ENCODE measurements around the gene GSG1L.

Gene GSG1L

GRCh38 chr16:28027055-28027454 is 36.5 kb downstream of the GSG1L start:
- DNase-seq (ENCODE audit: low read depth), result no peak
- TF ChIP-seq CTCF (IDR thresholded peaks at IDR 0.05; ENCODE audit: control insufficient read depth, extremely low read depth, insufficient read depth), result no peak
- no peak overlapping the region for H3K4me3 ChIP-seq (ENCODE audit: low read depth, low read length)

GRCh38 chr16:28025631-28026030 is 37.9 kb downstream of the GSG1L start:
- no peak for DNase-seq (ENCODE audit: low read depth)
- H3K4me3 ChIP-seq (ENCODE audit: low read depth, low read length), result no peak overlapping the region
- TF ChIP-seq CTCF (IDR thresholded peaks at IDR 0.05; ENCODE audit: control insufficient read depth, extremely low read depth, insufficient read depth), result no peak

GRCh38 chr16:28019218-28019617 is 44.3 kb downstream of the GSG1L start:
- no peak for DNase-seq (ENCODE audit: low read depth)
- no peak for TF ChIP-seq CTCF (IDR thresholded peaks at IDR 0.05; ENCODE audit: control insufficient read depth, extremely low read depth, insufficient read depth)
- no peak overlapping the region for H3K4me3 ChIP-seq (ENCODE audit: low read depth, low read length)

- no peak for TF ChIP-seq CTCF (IDR thresholded peaks at IDR 0.05; ENCODE audit: control insufficient read depth, extremely low read depth, insufficient read depth)
- DNase-seq (ENCODE audit: low read depth), result no peak
- H3K4me3 ChIP-seq (ENCODE audit: low read depth, low read length), result no peak overlapping the region
Measured at GRCh38 chr16:28014851-28015250, 48.7 kb downstream of the GSG1L start.

- no peak overlapping the region for H3K4me3 ChIP-seq (ENCODE audit: low read depth, low read length)
- no peak for DNase-seq (ENCODE audit: low read depth)
- TF ChIP-seq CTCF (IDR thresholded peaks at IDR 0.05; ENCODE audit: control insufficient read depth, extremely low read depth, insufficient read depth), result no peak
Measured at GRCh38 chr16:28013878-28014277, 49.6 kb downstream of the GSG1L start.

GRCh38 chr16:28013392-28013791 is 50.1 kb downstream of the GSG1L start:
- no peak overlapping the region for H3K4me3 ChIP-seq (ENCODE audit: low read depth, low read length)
- no peak for DNase-seq (ENCODE audit: low read depth)
- TF ChIP-seq CTCF (IDR thresholded peaks at IDR 0.05; ENCODE audit: control insufficient read depth, extremely low read depth, insufficient read depth), result no peak

- no peak for TF ChIP-seq CTCF (IDR thresholded peaks at IDR 0.05; ENCODE audit: control insufficient read depth, extremely low read depth, insufficient read depth)
- DNase-seq (ENCODE audit: low read depth), result no peak
- no peak overlapping the region for H3K4me3 ChIP-seq (ENCODE audit: low read depth, low read length)
Measured at GRCh38 chr16:28011971-28012445, 51.5 kb downstream of the GSG1L start.
